GM23248 (cell line): ENCODE data around the gene RAE1. TPM values are rescaled to one million over a fixed set of nuclear protein-coding genes. Genes with fewer than 3 reads are reported as not detected.

ENCODE experiments used
- DNase-seq: peaks from one replicate; pipeline ENCODE4 v3.0.0-alpha.2; 2015
- H2AFZ ChIP-seq: fragments of 200-600 bp; sonication (generic); 2 replicates; pipeline ENCODE4 v1.6.1; 2016; ENCODE audit warnings: antibody characterized with exemption
- H3F3A ChIP-seq: fragments of 200-600 bp; sonication (generic); 2 replicates; pipeline ENCODE4 v1.6.1; 2016; ENCODE audit warnings: mild to moderate bottlenecking, antibody characterized with exemption, mixed run types; ENCODE audit not compliant: insufficient read depth
- H3K27ac ChIP-seq: fragments of 200-600 bp; sonication (generic); 2 replicates; pipeline ENCODE4 v1.5.1; 2016; ENCODE audit warnings: mild to moderate bottlenecking
- H3K27me3 ChIP-seq: fragments of 200-600 bp; sonication (generic); replicated peaks from 2 replicates; pipeline ENCODE4 v1.6.1; 2016; ENCODE audit warnings: mild to moderate bottlenecking; ENCODE audit not compliant: insufficient read depth
- H3K36me3 ChIP-seq: fragments of 200-600 bp; sonication (generic); 2 replicates; pipeline ENCODE4 v1.6.1; 2016; ENCODE audit warnings: low read depth, mild to moderate bottlenecking
- H3K4me1 ChIP-seq: fragments of 200-600 bp; sonication (generic); 2 replicates; pipeline ENCODE4 v1.6.1; 2016; ENCODE audit warnings: mild to moderate bottlenecking; ENCODE audit not compliant: insufficient read depth
- H3K4me2 ChIP-seq: fragments of 200-600 bp; sonication (generic); one replicate; pipeline ENCODE4 v1.6.1; 2016; ENCODE audit warnings: mild to moderate bottlenecking; ENCODE audit not compliant: unreplicated experiment
- H3K4me3 ChIP-seq: fragments of 200-600 bp; sonication (generic); 2 replicates; pipeline ENCODE4 v1.5.1; 2016; ENCODE audit warnings: mild to moderate bottlenecking
- H3K79me2 ChIP-seq: fragments of 200-600 bp; sonication (generic); 2 replicates; pipeline ENCODE4 v1.6.1; 2016; ENCODE audit warnings: mild to moderate bottlenecking; ENCODE audit not compliant: insufficient read depth
- H3K9ac ChIP-seq: fragments of 200-600 bp; sonication (generic); 2 replicates; pipeline ENCODE4 v1.6.1; 2016; ENCODE audit warnings: mild to moderate bottlenecking
- H3K9me2 ChIP-seq: fragments of 200-600 bp; sonication (generic); 2 replicates; pipeline ENCODE4 v1.6.1; 2016; ENCODE audit warnings: mixed run types, mild to moderate bottlenecking, moderate library complexity; ENCODE audit not compliant: insufficient read depth
- H3K9me3 ChIP-seq: fragments of 200-600 bp; sonication (generic); one replicate; pipeline ENCODE4 v1.6.1; 2017; ENCODE audit warnings: low read depth
- H4K20me1 ChIP-seq: fragments of 200-600 bp; sonication (generic); 2 replicates; pipeline ENCODE4 v1.6.0; 2016; ENCODE audit not compliant: insufficient read depth
- EZH2 ChIP-seq: fragments of 200-600 bp; sonication (generic); IDR thresholded peaks from 2 replicates; pipeline ENCODE4 v1.6.1; 2018; ENCODE audit warnings: antibody characterized with exemption, mild to moderate bottlenecking; ENCODE audit not compliant: insufficient read depth, poor library complexity, severe bottlenecking
- EZH2phosphoT487 ChIP-seq: fragments of 200-600 bp; sonication (generic); IDR thresholded peaks from 2 replicates; pipeline ENCODE4 v1.6.1; 2018; ENCODE audit warnings: antibody characterized with exemption, moderate library complexity, mild to moderate bottlenecking, low read depth; ENCODE audit not compliant: insufficient read depth
- WGBS, 2 experiments: methylation state at CpG; one replicate each; pipeline ENCODE4 v1.1.6; 2015 to 2017; ENCODE audit warnings: low lambda C conversion rate in 2 of 2, low coverage in 1 of 2; ENCODE audit errors: missing lambda C conversion rate in 2 of 2; 5-methylcytosine and 5-hydroxymethylcytosine counted together
- in situ Hi-C: fragments of 300-500 bp; cut with MboI; formaldehyde crosslinking; loops from 2 replicates; pipeline ENCODE4 v1.15.0; 2020
- polyA plus RNA-seq: library from polyadenylated mRNA; unstranded; fragments of >200 nt; fragmentation: Nextera tagmentation; extraction: Ambion mirVana; gene quantifications from 2 replicates; pipeline ENCODE4 v1.2.1, GENCODE V29; 2016
- total RNA-seq: library from RNA; depleted of rRNA; stranded (reverse); fragments of >200 nt; shearing (Covaris generic); gene quantifications from 2 replicates; pipeline ENCODE4 v1.2.3, GENCODE V29; 2014

The RAE1 gene
- total and polyA plus RNA-seq, 2 experiments from 2014 or later = 34.7 to 54.8 TPM

DNA sequence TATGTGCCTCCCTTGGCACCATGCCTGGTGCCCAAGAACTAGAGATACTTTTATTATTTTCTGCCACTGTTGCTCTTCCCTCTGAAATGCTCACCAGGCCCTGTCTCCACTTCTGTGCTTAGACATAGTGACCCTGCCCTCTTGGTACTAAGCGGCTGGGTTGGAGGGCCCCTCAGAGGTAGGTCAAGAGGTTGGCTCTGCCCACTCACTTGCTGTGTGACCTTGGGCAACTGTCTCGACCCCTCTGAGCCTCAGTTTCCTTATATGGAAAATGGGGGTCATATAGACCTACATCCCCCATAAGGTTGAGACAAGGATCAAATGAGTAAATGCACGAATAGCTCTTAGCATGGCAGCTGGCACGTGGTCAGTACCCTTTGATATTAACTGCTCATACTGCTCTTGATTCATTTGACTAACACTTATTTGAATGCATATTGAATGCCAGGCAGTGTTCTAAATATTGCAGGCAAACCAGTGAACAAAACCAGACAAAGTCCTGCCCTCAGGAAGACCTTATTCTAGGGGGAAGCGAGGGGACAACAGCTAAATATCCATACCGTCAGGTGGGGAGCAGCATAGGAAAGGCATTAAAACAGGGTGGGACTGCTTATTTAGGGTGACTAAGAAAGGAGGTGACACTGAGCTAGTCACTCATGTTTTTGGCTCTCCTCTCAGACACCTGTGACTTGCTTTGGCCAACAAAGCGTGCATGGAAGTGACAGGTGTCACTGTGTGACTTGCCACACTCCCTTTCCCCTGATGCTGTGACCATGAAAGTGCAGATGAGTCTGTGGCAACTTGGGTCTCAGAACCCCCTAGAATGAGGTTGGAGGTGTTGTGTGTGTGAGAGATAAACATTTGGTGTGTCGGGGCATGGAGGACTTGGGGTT is 35.7 kb upstream of the RAE1 start:
- no peaks in the 10 kb centered on the region for H4K20me1 ChIP-seq
- H3K9me2 ChIP-seq = no peaks in the 10 kb centered on the region
- H3K4me2 ChIP-seq = no peak overlapping the region
- no peak for DNase-seq
- 56 to 62% methylated on average over 8 of the region's 8 CpGs for WGBS, 2 experiments
- no peaks in the 10 kb centered on the region for H3K79me2 ChIP-seq
- H3K27me3 ChIP-seq = peaks cover 50% of the 10 kb centered on the region
- H3K9ac ChIP-seq = no peak overlapping the region
- H3K9me3 ChIP-seq = no peaks in the 10 kb centered on the region
- H3K4me1 ChIP-seq = no peaks in the 10 kb centered on the region
- no peaks in the 10 kb centered on the region for H3F3A ChIP-seq
- TF ChIP-seq EZH2phosphoT487 (no peak), EZH2 (no peak)
- H3K4me3 ChIP-seq = no peak overlapping the region
- in situ Hi-C loops = no loop called here
- H3K36me3 ChIP-seq = no peaks in the 10 kb centered on the region
- H3K27ac ChIP-seq = no peak overlapping the region
- no peak overlapping the region for H2AFZ ChIP-seq

DNA sequence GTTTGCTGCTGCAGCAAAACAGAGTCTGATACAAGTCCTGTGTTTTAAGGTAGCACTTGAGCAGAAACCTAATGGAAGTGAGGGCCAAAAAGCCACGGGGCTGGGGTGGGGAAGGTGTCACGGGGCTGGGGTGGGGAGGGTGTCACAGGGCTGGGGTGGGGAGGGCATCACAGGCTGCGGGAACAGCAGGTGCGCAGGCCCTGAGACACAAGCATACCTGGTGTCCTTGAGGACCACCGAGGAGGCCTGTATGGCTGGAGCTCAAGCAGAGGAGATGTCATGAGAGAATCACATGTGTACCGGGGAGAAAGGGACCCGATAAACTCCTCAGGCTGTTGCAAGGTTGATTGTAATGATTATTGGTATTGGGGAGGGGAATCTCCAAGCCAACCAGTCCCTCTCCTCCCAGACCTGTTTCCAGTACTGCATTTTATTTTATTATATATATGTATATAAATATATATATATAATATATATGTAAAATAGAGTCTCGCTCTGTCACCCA is 35.0 kb upstream of the RAE1 start:
- H3K4me1 ChIP-seq = no peaks in the 10 kb centered on the region
- H3K9ac ChIP-seq = no peak overlapping the region
- H3K9me3 ChIP-seq = no peaks in the 10 kb centered on the region
- H3K9me2 ChIP-seq = no peaks in the 10 kb centered on the region
- in situ Hi-C loops = no loop called here
- TF ChIP-seq EZH2phosphoT487 = no peak
- TF ChIP-seq EZH2 = no peak
- no peak overlapping the region for H3K27ac ChIP-seq
- H2AFZ ChIP-seq = no peak overlapping the region
- H3K4me3 ChIP-seq = no peak overlapping the region
- no peak for DNase-seq
- H4K20me1 ChIP-seq = no peaks in the 10 kb centered on the region
- no peaks in the 10 kb centered on the region for H3K79me2 ChIP-seq
- peaks cover 50% of the 10 kb centered on the region for H3K27me3 ChIP-seq
- no peaks in the 10 kb centered on the region for H3K36me3 ChIP-seq
- no peak overlapping the region for H3K4me2 ChIP-seq
- 75 to 79% methylated on average over 7 to 8 of the region's 8 CpGs for WGBS, 2 experiments
- H3F3A ChIP-seq = no peaks in the 10 kb centered on the region

DNA sequence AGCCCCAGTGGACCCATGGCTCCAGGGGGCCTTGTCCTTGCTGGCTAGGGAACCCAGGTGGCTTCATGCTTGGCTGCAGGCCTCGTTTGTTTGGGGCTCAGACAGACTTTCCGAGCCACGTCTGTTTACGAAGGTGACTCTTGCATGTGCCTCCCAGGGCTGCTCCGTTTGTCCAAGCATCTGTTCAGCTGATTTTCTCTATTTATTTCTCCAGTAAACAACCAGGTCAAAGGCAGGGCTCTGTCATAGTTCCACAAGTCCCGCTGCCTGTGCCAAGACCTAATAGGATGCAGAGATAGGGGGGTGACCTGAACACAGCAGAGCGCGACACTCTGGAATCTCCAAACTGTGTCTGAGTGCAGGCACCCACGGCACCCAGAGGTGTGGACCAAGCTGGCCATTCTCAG is 34.3 kb upstream of the RAE1 start:
- H3K27ac ChIP-seq = no peak overlapping the region
- DNase-seq = no peak
- no peak overlapping the region for H3K9ac ChIP-seq
- no peaks in the 10 kb centered on the region for H4K20me1 ChIP-seq
- H3K4me3 ChIP-seq = no peak overlapping the region
- H3K27me3 ChIP-seq = peaks cover 51% of the 10 kb centered on the region
- no peaks in the 10 kb centered on the region for H3K36me3 ChIP-seq
- H3K79me2 ChIP-seq = no peaks in the 10 kb centered on the region
- no peaks in the 10 kb centered on the region for H3F3A ChIP-seq
- in situ Hi-C loops = no loop called here
- TF ChIP-seq EZH2phosphoT487 = no peak
- no peaks in the 10 kb centered on the region for H3K9me3 ChIP-seq
- WGBS, 2 experiments = 39 to 42% methylated on average over 9 of the region's 9 CpGs
- no peaks in the 10 kb centered on the region for H3K4me1 ChIP-seq
- no peak overlapping the region for H3K4me2 ChIP-seq
- H2AFZ ChIP-seq = no peak overlapping the region
- no peaks in the 10 kb centered on the region for H3K9me2 ChIP-seq

DNA sequence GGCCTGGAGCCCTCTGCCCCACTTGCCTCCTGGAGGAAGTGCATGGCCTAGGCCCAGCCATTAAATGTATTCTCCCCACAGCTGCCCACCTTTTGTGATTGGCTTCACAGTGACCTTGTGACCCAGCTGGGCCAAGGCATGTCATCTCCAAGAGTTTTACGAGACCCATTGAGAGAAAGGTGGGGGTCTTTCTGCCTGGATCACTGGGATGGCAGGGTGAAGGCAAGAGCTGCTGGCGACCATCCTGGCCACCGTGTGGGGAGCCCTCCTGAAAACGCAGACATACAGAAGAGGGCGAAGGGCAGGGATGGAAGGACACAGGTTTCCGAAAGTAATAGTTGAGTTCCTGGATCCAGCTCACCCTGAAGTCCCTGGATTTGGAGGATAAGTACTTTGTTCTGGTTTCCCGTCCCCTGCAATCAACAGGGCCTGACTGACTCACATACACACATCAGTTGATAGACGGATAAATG is 33.7 kb upstream of the RAE1 start:
- in situ Hi-C loops = no loop called here
- DNase-seq = no peak
- no peaks in the 10 kb centered on the region for H3K4me1 ChIP-seq
- no peaks in the 10 kb centered on the region for H3K9me2 ChIP-seq
- H3K4me2 ChIP-seq = no peak overlapping the region
- H3K4me3 ChIP-seq = no peak overlapping the region
- no peaks in the 10 kb centered on the region for H4K20me1 ChIP-seq
- H3K9me3 ChIP-seq = no peaks in the 10 kb centered on the region
- H3K9ac ChIP-seq = no peak overlapping the region
- no peaks in the 10 kb centered on the region for H3F3A ChIP-seq
- H2AFZ ChIP-seq = no peak overlapping the region
- no peak for TF ChIP-seq EZH2
- TF ChIP-seq EZH2phosphoT487 = no peak
- H3K36me3 ChIP-seq = no peaks in the 10 kb centered on the region
- H3K27ac ChIP-seq = no peak overlapping the region
- H3K27me3 ChIP-seq = peaks cover 50% of the 10 kb centered on the region
- H3K79me2 ChIP-seq = no peaks in the 10 kb centered on the region
- WGBS, 2 experiments = 78 to 83% methylated on average over 7 to 8 of the region's 8 CpGs
